ENCODE results near the gene USP3. TPM values are rescaled to one million over a fixed set of nuclear protein-coding genes. Genes with fewer than 3 reads are reported as not detected.

USP3 gene
- total and polyA plus RNA-seq, 7 donors, result 20.4 to 66.5 (median 46.4) TPM

DNA sequence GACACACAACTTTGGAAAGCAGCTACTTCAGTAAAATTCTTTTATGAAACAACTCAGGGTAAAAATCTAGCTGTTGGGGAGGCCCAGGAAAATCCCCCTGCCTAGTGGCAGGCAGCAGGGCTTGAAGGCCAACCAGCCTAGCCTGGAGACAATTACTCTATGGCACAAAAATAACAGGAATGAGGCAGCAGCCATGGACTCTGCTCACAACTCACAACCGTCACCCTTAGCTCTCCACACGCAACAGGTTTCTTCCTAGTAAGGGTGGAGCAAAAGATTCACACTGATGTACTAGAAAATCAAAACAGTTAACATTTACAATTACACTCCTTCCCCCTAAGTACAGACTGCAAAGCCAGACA is 92.3 kb downstream of the USP3 start:
- peak overlapping the region; percentile 87 to 95 (median 92) for H3K27ac ChIP-seq
- TF ChIP-seq, protein P1, sequence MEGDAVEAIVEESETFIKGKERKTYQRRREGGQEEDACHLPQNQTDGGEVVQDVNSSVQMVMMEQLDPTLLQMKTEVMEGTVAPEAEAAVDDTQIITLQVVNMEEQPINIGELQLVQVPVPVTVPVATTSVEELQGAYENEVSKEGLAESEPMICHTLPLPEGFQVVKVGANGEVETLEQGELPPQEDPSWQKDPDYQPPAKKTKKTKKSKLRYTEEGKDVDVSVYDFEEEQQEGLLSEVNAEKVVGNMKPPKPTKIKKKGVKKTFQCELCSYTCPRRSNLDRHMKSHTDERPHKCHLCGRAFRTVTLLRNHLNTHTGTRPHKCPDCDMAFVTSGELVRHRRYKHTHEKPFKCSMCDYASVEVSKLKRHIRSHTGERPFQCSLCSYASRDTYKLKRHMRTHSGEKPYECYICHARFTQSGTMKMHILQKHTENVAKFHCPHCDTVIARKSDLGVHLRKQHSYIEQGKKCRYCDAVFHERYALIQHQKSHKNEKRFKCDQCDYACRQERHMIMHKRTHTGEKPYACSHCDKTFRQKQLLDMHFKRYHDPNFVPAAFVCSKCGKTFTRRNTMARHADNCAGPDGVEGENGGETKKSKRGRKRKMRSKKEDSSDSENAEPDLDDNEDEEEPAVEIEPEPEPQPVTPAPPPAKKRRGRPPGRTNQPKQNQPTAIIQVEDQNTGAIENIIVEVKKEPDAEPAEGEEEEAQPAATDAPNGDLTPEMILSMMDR (IDR thresholded peaks at IDR 0.05), result no peak
- TF ChIP-seq EP300 (IDR thresholded peaks at IDR 0.05), result peak in 1 of 4 donors; percentile 5
- peak in 1 of 4 donors; percentile 8 for TF ChIP-seq POLR2AphosphoS5 (IDR thresholded peaks at IDR 0.05)
- no peak for TF ChIP-seq POLR2A (IDR thresholded peaks at IDR 0.05)
- intact Hi-C loops (cut with DNase I), result loop anchor here (5.0 kb wide), 2 partner anchors 129 to 319 kb away; partner anchors contain the start of gene APH1B
- peaks cover 0 to 23% (median 2%) of the 10 kb centered on the region in 4 donors for H3K36me3 ChIP-seq
- no peaks in the 10 kb centered on the region for H3K9me3 ChIP-seq
- no peaks in the 10 kb centered on the region for H3K27me3 ChIP-seq
- peaks cover 0 to 67% (median 40%) of the 10 kb centered on the region in 4 donors for H3K4me1 ChIP-seq
- no peak for DNase-seq
- H3K4me3 ChIP-seq, result peak overlapping the region in 3 of 4 donors; percentile 55 to 68 (median 65)
- WGBS, 2 donors, result 59 to 61% methylated on average over 2 of the region's 2 CpGs

DNA sequence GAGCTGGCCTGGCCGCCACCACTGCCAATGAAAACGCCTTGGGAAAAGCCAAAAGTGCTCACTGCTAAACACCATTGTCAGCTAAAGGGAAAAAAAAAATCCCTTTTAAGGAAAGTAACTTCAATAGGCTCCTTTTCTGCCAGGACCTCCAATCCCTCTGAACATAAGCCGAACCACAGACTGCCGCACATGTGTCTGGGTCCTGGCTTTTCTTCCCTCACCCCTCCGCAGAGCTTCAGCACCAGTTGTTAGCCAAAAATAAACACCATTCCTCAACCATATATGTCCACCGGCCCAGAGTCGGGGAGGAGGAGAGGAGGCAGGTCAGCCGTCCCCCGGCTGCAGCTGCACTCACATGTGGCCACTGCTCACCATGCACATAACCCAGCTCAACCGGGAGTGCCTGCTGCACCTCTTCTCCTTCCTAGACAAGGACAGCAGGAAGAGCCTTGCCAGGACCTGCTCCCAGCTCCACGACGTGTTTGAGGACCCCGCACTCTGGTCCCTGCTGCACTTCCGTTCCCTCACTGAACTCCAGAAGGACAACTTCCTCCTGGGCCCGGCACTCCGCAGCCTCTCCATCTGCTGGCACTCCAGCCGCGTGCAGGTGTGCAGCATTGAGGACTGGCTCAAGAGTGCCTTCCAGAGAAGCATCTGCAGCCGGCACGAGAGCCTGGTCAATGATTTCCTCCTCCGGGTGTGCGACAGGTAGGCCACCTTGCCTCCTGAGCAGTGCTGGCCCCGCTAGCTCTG is 92.8 kb downstream of the USP3 start, which contains the start of gene FBXL22:
TSS of gene FBXL22 (plus strand) at position 350 of the 753 bp plus-strand sequence. CDS start at position 356, 6 bp downstream.
- Histone ChIP-seq H3K36me3 (peaks cover 0 to 18% (median 0%) of the 10 kb centered on the region in 4 donors), H3K27ac (peak within 1 kb of the TSS; percentile 87 to 95 (median 92)), H3K4me3 (peak within 1 kb of the TSS; percentile 42 to 68 (median 60)), H3K9me3 (no peaks in the 10 kb centered on the region), H3K27me3 (no peaks in the 10 kb centered on the region), H3K4me1 (peaks cover 0 to 73% (median 45%) of the 10 kb centered on the region in 4 donors)
- intact Hi-C loops (cut with DNase I), result loop anchor here (5.0 kb wide), 2 partner anchors 130 to 320 kb away; partner anchors contain the start of gene APH1B
- TF ChIP-seq, protein P1 (IDR thresholded peaks at IDR 0.05), result no peak
- TF ChIP-seq POLR2A (IDR thresholded peaks at IDR 0.05) (peak; percentile 46 to 73), EP300 (IDR thresholded peaks at IDR 0.05) (peak in 1 of 4 donors; percentile 42), POLR2AphosphoS5 (IDR thresholded peaks at IDR 0.05) (peak; percentile 51 to 91 (median 80))
- DNase-seq, result peak; percentile 90
- WGBS, 2 donors, result 39 to 67% methylated on average over 23 of the region's 23 CpGs

DNA sequence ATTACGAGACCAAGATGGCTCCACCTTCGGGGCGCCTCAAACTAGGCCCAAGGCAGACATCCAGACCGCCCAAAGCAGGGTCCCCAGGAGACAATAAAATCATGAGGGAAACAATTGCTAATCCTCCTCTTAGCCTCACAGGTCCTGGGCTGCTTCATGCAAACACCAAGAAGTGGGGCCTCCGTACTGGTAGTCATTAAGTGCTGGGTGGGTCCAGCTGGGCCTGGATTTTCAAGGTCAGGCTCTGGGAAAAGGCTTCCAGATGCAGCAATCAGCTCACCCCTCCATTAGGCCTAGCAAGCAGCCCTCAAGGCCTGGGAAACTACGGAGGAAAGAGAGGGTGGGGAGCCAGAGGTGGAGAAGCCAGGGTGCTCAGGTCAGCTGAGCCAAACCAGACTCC is 93.4 kb downstream of the USP3 start:
- H3K36me3 ChIP-seq, result peaks cover 0 to 13% (median 0%) of the 10 kb centered on the region in 4 donors
- DNase-seq, result no peak
- 66 to 77% methylated on average over 6 of the region's 6 CpGs for WGBS, 2 donors
- intact Hi-C loops (cut with DNase I), result loop anchor here (1.0 to 5.0 kb wide), 4 partner anchors 95 to 321 kb away; partner anchors contain the start of gene APH1B
- H3K4me3 ChIP-seq, result peak overlapping the region; percentile 42 to 68 (median 60)
- TF ChIP-seq, protein P1 (IDR thresholded peaks at IDR 0.05), result no peak
- TF ChIP-seq POLR2A (IDR thresholded peaks at IDR 0.05) (no peak), EP300 (IDR thresholded peaks at IDR 0.05) (no peak), POLR2AphosphoS5 (IDR thresholded peaks at IDR 0.05) (no peak)
- peaks cover 0 to 79% (median 50%) of the 10 kb centered on the region in 4 donors for H3K4me1 ChIP-seq
- no peaks in the 10 kb centered on the region for H3K9me3 ChIP-seq
- H3K27ac ChIP-seq, result peak overlapping the region; percentile 87 to 95 (median 92)
- no peaks in the 10 kb centered on the region for H3K27me3 ChIP-seq

DNA sequence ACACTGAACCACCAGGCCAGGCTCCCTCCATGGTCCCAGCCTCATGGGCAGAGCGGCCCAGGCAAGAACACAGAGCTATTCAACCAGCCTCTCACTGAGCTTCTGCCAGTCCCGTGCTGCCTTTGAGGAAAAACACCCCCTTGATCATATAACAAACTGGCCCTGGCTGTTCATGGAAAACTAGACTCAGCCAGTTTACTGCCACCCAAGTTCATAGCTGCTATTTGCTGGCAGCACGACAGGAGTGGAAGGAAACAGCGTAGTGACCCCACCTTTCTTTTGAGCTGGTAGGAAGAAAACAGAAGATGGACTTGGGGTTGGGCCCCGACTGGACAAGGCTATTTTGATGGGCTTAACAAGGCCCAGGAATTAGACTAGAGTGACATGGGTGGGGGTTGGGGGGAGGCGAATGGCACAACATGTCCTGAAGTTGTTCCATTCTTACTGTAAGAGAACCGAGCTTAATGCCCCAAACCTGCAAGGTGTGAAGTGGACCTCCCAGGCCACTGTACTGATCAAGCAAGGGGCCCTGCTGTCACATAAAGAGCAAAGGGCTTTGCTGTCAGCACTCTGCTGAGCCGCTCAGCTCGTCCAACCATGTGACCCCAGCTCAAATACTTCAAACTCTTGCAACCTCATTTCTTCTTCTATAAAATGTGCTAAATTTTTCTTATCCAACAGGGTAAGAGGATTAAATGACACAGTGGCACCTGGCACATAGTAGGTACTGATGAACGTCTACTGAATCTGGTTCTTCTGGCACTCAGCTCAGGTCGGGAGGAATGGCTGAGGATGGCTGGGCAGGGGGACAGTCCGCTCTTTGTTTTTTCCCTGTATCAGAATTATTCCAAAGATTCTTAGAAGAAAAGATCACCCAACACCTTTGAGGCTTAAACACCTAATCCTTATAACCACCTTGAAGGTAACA is 94.3 kb downstream of the USP3 start:
- 35 to 72% methylated on average over 12 of the region's 12 CpGs for WGBS, 2 donors
- Histone ChIP-seq H3K4me1 (peaks cover 0 to 88% (median 53%) of the 10 kb centered on the region in 4 donors), H3K9me3 (no peaks in the 10 kb centered on the region), H3K27ac (peak overlapping the region; percentile 87 to 95 (median 92)), H3K36me3 (peaks cover 0 to 4% (median 0%) of the 10 kb centered on the region in 4 donors), H3K4me3 (peak overlapping the region; percentile 42 to 68 (median 60)), H3K27me3 (no peaks in the 10 kb centered on the region)
- TF ChIP-seq EP300 (IDR thresholded peaks at IDR 0.05) (no peak), POLR2AphosphoS5 (IDR thresholded peaks at IDR 0.05) (peak; percentile 45 to 87 (median 74)), POLR2A (IDR thresholded peaks at IDR 0.05) (peak; percentile 31 to 69)
- TF ChIP-seq, protein P1 (IDR thresholded peaks at IDR 0.05), result no peak
- DNase-seq, result peak; percentile 89
- intact Hi-C loops (cut with DNase I), result loop anchor here (1.0 to 5.0 kb wide), 4 partner anchors 95 to 321 kb away; partner anchors contain the start of gene APH1B
